ENCODE data around the gene CHCHD4.

Gene CHCHD4

GRCh38 chr3:14156201-14156600 lies 31.5 kb upstream of the CHCHD4 start:
- Histone ChIP-seq H3K9ac (ENCODE audit: low read depth, low read length) (no peak overlapping the region), H3K79me2 (ENCODE audit: insufficient read depth, low read length) (no peaks in the 10 kb centered on the region), H3K4me2 (ENCODE audit: insufficient read depth, low read length) (no peak overlapping the region), H3K36me3 (ENCODE audit: insufficient read depth, low read length) (peaks cover 82% of the 10 kb centered on the region), H3K4me3 (ENCODE audit: low read depth in 1 of 2, low read length in 2 of 2) (no peak overlapping the region), H4K20me1 (ENCODE audit: insufficient read depth, low read length) (no peaks in the 10 kb centered on the region; the same call in 1 of the 2 replicates), H3K27me3 (ENCODE audit: insufficient read depth, low read length, poor library complexity) (no peaks in the 10 kb centered on the region), H3K27ac (ENCODE audit: low read length) (no peak overlapping the region), H3K9me3 (ENCODE audit: insufficient read depth, low read length, severe bottlenecking) (peaks cover 3% of the 10 kb centered on the region), H2AFZ (ENCODE audit: low read depth, low read length) (no peak overlapping the region), H3K4me1 (ENCODE audit: insufficient read depth, low read length) (no peaks in the 10 kb centered on the region)
- TF ChIP-seq EZH2 (IDR thresholded peaks at IDR 0.05; ENCODE audit: borderline replicate concordance, low read depth, low read length, severe bottlenecking) (no peak), CTCF (IDR thresholded peaks at IDR 0.05; ENCODE audit: borderline replicate concordance, extremely low read depth, low read length, poor library complexity, severe bottlenecking) (no peak)
- DNase-seq (no peak), ATAC-seq (ENCODE audit: insufficient read depth, low read depth) (no peak)

GRCh38 chr3:14154895-14155440 lies 30.3 kb upstream of the CHCHD4 start:
- Histone ChIP-seq H3K27me3 (ENCODE audit: insufficient read depth, low read length, poor library complexity) (no peaks in the 10 kb centered on the region), H3K4me1 (ENCODE audit: insufficient read depth, low read length) (no peaks in the 10 kb centered on the region), H3K36me3 (ENCODE audit: insufficient read depth, low read length) (peaks cover 72% of the 10 kb centered on the region), H4K20me1 (ENCODE audit: insufficient read depth, low read length) (peaks cover 1% of the 10 kb centered on the region; the same call in 1 of the 2 replicates), H3K9ac (ENCODE audit: low read depth, low read length) (no peak overlapping the region), H3K79me2 (ENCODE audit: insufficient read depth, low read length) (no peaks in the 10 kb centered on the region), H3K4me3 (ENCODE audit: low read depth in 1 of 2, low read length in 2 of 2) (no peak overlapping the region), H3K27ac (ENCODE audit: low read length) (no peak overlapping the region), H2AFZ (ENCODE audit: low read depth, low read length) (no peak overlapping the region), H3K4me2 (ENCODE audit: insufficient read depth, low read length) (no peak overlapping the region), H3K9me3 (ENCODE audit: insufficient read depth, low read length, severe bottlenecking) (no peaks in the 10 kb centered on the region)
- ATAC-seq (ENCODE audit: insufficient read depth, low read depth): no peak
- no peak for DNase-seq
- no peak for TF ChIP-seq CTCF (IDR thresholded peaks at IDR 0.05; ENCODE audit: borderline replicate concordance, extremely low read depth, low read length, poor library complexity, severe bottlenecking)
- no peak for TF ChIP-seq EZH2 (IDR thresholded peaks at IDR 0.05; ENCODE audit: borderline replicate concordance, low read depth, low read length, severe bottlenecking)

- TF ChIP-seq CTCF (IDR thresholded peaks at IDR 0.05; ENCODE audit: borderline replicate concordance, extremely low read depth, low read length, poor library complexity, severe bottlenecking) (no peak), EZH2 (IDR thresholded peaks at IDR 0.05; ENCODE audit: borderline replicate concordance, low read depth, low read length, severe bottlenecking) (no peak)
- H3K36me3 ChIP-seq (ENCODE audit: insufficient read depth, low read length): peaks cover 67% of the 10 kb centered on the region
- H3K27ac ChIP-seq (ENCODE audit: low read length): no peak overlapping the region
Measured at GRCh38 chr3:14154276-14154675, 29.6 kb upstream of the CHCHD4 start.

More at GRCh38 chr3:14154276-14154675, 29.6 kb upstream of the CHCHD4 start:
- Histone ChIP-seq H3K4me2 (ENCODE audit: insufficient read depth, low read length) (no peak overlapping the region), H3K4me1 (ENCODE audit: insufficient read depth, low read length) (no peaks in the 10 kb centered on the region), H3K4me3 (ENCODE audit: low read depth in 1 of 2, low read length in 2 of 2) (no peak overlapping the region), H3K27me3 (ENCODE audit: insufficient read depth, low read length, poor library complexity) (no peaks in the 10 kb centered on the region), H3K9ac (ENCODE audit: low read depth, low read length) (no peak overlapping the region), H2AFZ (ENCODE audit: low read depth, low read length) (no peak overlapping the region), H3K9me3 (ENCODE audit: insufficient read depth, low read length, severe bottlenecking) (no peaks in the 10 kb centered on the region), H4K20me1 (ENCODE audit: insufficient read depth, low read length) (peaks cover 3% of the 10 kb centered on the region; the same call in 1 of the 2 replicates), H3K79me2 (ENCODE audit: insufficient read depth, low read length) (no peaks in the 10 kb centered on the region)
- no peak for DNase-seq
- ATAC-seq (ENCODE audit: insufficient read depth, low read depth): no peak

Data from DND-41 (cell line).